GM19238 (cell line): ENCODE measurements around the gene NCKAP5.

Experiments used
- DNase-seq: peaks from one replicate; pipeline ENCODE4 v3.0.0; 2011; ENCODE audit warnings: low spot score; ENCODE audit not compliant: insufficient read length

The NCKAP5 gene

DNA sequence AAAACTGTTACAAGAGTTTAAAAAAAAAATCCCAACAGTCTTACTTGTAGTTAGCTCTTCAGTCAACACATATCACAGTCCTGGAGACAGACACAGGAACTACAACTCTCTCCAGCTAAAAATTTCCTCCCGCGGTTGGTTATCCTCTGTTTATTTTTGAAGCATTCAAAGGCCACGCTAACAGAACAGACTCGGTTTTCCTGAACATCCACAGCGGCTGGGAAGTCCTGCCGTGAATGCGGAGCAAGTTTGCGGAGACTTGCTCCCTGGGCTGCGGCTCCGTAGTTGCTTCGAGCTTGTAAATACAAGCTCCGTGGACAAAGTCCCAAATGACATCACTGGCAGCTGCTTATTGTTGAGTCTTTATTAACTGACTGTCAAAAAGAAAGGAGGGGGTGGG is at the start of gene NCKAP5:
TSS of gene NCKAP5 (minus strand) at position 292 of the 400 bp plus-strand sequence. CDS start 50,937 bp downstream, outside the sequence.
- DNase-seq = no peak

DNA sequence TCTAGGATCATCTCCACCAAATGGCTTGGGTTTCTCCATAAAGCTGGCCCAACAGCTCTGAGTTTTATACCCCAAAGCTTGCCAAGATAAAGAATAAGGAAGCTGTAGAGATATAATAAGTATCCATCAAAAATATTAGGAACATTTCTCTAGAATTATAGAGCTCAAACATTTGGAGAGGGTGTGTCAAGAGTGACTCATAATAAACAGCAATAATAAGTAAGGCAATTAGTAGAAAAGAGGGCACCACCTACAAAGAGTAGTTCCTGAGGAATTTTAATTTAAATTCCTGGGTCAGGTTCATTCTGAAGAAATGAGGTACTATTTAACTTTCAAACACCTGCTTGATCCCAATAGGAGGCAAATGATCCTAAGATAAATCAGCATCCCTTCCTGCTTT is 41.4 kb upstream of the NCKAP5 start:
- no peak for DNase-seq

DNA sequence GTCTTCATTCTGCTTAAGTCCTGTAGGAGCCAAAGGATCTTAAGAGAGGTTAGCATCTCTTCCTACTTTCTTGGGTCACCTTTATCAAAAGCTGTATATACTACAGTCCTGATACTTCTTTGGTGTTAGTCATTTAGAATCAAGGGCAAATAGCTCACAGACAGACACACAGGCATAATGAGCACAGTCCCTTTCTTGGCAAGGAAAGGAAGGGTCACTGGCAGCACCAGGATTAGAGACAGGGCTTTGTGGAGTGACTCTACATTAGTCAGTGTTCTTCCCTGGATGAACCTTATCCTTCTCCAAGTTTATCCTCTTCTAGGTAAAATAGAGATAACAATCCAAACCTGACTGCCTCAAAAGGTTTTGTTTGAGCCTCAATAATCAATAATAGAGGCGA is 40.0 kb upstream of the NCKAP5 start:
- no peak for DNase-seq

- DNase-seq = no peak
These were observed 39.4 kb upstream of the NCKAP5 start for GRCh38 chr2:133607679-133608078.

- no peak for DNase-seq
These were observed 38.4 kb upstream of the NCKAP5 start for GRCh38 chr2:133606616-133607015.

GRCh38 chr2:133605766-133606137 is 37.5 kb upstream of the NCKAP5 start:
- DNase-seq = no peak

- DNase-seq = no peak
These were observed 36.9 kb upstream of the NCKAP5 start for GRCh38 chr2:133605011-133605765.

- no peak for DNase-seq
These were observed 34.8 kb upstream of the NCKAP5 start for GRCh38 chr2:133603109-133603508.

- no peak for DNase-seq
These were observed 34.3 kb upstream of the NCKAP5 start for GRCh38 chr2:133602538-133602937.

DNA sequence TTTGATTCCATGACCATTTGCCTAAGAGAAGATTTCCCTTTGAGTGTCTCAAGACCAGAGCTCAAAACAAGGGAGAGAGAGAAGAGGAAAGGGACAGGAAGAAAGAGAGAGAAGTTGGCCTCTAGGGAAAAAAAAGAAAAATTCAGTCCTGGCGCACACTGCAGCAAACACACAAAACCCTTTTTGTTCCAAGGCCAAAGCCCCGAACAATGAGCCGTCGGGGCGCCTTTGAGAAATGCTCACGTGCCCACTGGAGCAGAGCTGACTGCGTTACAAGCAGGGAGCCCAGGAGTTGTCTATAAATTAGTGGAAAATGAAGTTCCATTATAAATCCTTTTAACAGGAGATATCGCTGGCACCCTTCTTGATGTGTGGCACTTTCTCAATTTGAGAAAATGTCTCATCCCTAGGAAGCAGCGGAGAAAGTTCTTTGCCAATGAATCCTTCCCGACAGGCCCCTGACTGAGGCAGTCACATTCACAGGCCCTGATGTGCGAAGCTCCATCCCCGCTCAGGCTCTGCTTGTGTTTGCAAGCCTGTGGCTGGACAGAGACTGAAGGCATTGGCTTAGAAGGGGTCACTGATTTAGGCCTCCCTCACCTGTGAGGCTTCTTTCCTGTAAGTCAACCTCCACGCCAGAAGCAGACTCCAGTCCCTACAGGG is 32.1 kb upstream of the NCKAP5 start:
- no peak for DNase-seq

DNA sequence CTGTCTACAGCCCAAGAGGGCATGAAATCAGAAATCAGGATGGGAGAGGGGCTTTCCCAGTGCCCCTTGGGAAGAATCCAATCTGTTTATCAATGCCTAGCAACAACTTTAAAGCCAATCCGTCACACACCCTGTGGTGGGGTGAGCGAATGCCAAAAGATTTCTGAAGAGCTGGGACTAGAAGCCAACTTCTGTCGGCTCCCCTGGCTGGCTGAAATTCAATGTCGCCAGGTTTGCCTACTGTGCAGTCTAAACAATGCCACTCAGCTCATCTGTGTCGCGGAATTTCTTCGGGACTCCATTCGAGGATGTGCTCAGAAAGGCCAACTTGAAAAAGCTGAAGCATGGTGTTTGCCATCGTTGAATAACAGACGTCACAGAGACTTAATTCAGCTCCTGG is 31.5 kb upstream of the NCKAP5 start:
- DNase-seq = no peak

- DNase-seq = no peak
These were observed 31.0 kb upstream of the NCKAP5 start for GRCh38 chr2:133599211-133599803.

GRCh38 chr2:133598769-133599168 is 30.5 kb upstream of the NCKAP5 start:
- no peak for DNase-seq

- DNase-seq = no peak
These were observed 28.6 kb upstream of the NCKAP5 start for GRCh38 chr2:133596701-133597393.

DNA sequence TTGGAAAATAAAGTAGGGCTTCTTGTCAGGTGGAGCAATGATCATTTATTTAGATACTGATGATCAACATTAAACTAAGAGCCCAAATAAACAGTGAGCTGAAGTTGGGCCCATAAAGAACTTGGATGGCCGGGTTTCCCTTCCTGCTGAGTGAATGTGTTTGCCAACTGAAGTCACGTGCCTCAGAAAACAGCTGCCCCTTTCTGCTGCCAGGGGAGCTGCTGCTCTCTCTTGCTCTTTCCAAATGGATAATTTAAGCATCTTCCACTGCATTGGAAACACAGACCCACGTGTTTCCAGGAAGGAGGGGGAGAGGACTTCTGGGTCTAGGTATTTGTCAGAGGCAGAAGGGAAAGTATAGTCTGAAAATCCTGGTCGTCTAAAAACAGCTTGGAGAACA is 22.9 kb upstream of the NCKAP5 start:
- no peak for DNase-seq

DNA sequence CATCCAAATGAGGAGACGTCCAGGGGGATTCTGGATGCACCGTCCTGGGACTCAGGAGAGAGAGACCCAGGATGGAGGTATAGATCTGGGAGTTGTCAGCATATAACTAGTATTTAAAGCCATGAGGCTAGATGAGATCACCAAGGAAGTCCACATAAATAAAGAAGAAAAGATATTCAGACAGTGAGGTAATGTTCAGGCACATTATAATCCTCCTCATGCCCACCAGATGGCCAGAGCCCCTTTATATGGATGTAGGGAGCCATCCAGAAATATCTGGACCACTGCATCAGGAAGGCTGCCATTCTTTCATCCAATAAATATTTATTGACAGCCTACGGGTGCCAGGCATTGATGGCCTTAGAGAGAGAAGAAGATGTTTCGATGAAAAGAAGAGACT is 21.2 kb upstream of the NCKAP5 start:
- DNase-seq = no peak

DNA sequence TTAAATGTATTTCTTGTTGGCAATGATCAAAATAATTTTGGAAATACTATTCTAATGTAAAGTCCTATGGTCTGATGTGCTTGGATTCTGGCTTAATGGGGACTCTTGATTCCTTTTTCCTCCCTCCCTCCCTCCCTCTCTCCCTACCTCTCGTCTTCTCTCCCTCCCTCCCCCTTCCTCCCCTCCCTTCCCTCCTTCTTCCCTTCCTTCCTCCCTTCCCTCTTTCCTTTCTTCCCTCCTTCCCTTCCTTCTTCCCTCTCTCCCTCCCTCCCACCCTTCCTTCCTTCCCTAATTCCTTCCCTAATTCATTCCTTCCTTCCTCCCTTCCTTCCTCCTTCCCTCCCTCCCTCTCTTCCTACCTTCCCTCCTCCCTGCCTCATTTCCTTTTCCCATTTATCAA is 19.9 kb upstream of the NCKAP5 start:
- DNase-seq = no peak

DNA sequence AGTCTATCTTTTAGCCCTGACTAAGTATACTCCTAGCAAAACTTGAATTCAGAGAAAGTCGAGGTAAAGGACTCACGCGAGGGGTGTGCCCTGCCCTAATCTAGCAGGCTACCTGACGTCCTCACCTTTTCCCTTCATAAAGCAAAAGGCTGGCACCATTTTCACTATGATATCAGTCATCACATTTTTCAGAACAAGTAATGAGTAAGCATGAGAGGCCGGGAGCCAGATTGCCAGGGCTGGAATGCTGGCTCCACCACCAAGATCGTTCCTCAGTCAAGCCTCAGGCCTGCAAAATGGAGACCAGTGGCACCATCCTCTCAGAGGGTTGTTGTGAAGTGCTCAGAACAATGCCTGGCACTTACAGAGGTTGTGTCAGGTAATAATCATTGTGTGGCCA is 18.7 kb upstream of the NCKAP5 start:
- no peak for DNase-seq

DNA sequence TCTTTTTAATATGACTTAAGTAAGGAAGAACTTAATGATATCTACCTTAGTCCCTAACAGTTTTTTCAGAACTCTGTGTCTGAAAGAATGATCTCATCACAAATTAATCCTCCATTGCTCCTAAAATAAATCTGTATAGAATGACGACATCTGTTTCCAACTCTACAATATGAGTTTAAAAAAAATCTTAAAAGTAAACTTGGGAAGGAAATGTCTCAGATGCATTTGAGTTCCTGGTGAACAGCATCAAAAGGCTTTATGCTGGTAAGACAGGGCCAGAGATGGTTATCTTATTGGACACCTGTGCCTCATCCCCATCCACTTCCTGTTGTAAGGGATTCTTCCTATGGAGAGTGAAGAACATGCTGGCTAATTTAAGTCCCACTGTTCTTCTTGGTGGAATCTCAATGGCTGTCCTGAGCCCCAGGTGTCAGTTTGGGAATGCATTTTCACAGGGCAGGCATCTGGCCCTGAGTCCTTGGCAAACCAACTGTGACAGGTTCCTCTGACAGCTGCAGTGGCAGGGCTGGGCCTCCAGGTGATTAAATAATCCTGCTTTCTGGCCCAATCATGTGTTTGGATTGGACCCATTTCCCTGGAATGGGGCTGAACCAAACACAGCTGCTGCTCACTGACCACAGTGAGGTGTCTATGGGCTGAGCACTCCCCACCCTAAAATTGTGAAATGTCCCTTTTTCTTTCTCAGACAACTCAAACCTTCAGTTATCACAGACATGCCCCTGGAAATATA is 12.9 kb upstream of the NCKAP5 start:
- DNase-seq = no peak

DNA sequence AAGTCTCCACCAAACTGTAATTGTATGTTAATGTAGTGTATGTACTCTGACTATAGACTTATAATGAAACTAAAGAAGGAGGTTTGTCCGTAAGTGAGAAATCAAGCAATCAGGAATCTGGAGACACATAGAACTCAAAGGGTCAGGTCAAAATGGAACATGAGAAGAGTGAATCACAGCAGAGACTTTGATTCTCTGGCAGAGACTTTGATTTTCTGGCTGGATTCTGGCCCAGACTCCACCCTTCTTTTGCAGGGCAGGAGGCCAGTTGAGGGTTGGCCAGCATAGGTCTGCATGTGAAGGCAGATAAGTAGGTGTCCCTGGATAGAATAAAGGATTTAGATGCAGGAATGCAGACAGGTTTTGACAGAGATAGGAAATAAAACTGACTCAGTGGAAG is 11.0 kb upstream of the NCKAP5 start:
- no peak for DNase-seq

DNA sequence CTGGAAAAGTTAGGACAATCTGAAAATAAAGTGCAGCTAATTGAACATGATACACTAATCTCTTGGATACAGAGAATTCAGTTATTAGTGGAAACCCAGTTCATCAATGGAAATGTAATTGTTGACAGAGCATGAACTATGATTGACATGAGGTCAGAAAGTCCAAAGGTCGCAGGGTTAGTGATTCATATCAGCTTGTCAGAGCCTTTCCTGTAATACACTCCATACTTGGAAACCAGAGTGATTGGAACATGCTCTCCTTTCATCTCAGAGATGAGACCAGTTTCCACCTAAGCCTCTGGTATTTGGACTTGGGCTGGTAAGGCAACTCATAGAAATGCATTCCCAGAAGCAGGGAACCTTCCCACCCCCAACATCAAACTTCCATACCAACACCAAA is 8.5 kb upstream of the NCKAP5 start:
- DNase-seq = no peak
